Transverse colon (tissue), 4 donors: Measurements from ENCODE around the gene FBXL13. TPM values are rescaled to one million over a fixed set of nuclear protein-coding genes. Genes with fewer than 3 reads are reported as not detected.

Experiments used
- DNase-seq: peaks from one replicate; pipeline ENCODE4 v3.0.0-alpha.2; 2019
- H3K27ac ChIP-seq, 4 donors: fragments of 200-600 bp; sonication (generic); 2 replicates each; pipeline ENCODE4 v1.5.1; 2016 to 2018; ENCODE audit warnings: inconsistent platforms in 4 of 4
- H3K27me3 ChIP-seq: fragments of 200-600 bp; sonication (generic); 2 replicates; pipeline ENCODE4 v1.5.1; 2017; ENCODE audit warnings: inconsistent platforms
- H3K36me3 ChIP-seq, 4 donors: fragments of 200-600 bp; sonication (generic); 2 replicates each; pipeline ENCODE4 v1.5.1; 2017 to 2019; ENCODE audit warnings: inconsistent platforms in 4 of 4
- H3K4me1 ChIP-seq, 4 donors: fragments of 200-600 bp; sonication (generic); 2 replicates each; pipeline ENCODE4 v1.5.1; 2017 to 2020; ENCODE audit warnings: inconsistent platforms in 4 of 4
- H3K4me3 ChIP-seq, 4 donors: fragments of 200-600 bp; sonication (generic); 1 replicate in 1 of 4; 2 replicates in 3 of 4; pipeline versions ENCODE4 v1.5.1 to v1.6.1; 2017 to 2019; ENCODE audit warnings: inconsistent platforms in 4 of 4
- H3K9me3 ChIP-seq, 2 donors: fragments of 200-600 bp; sonication (generic); 2 replicates each; pipeline ENCODE4 v1.5.1; 2017 to 2019; ENCODE audit warnings: inconsistent platforms in 2 of 2
- CTCF ChIP-seq, 5 experiments: fragments of 200-600 bp in 3 of 5; fragments of 450-650 bp in 2 of 5; sonication (generic) in 3 of 5; IDR thresholded peaks; 1 replicate in 2 of 5; 2 replicates in 3 of 5; pipeline ENCODE4 v1.5.1; 2016 to 2017; ENCODE audit warnings: antibody characterized with exemption in 5 of 5, inconsistent platforms in 3 of 5, mild to moderate bottlenecking in 2 of 5, moderate library complexity in 1 of 5
- EP300 ChIP-seq: sonication (generic); formaldehyde crosslinking; IDR thresholded peaks from one replicate; pipeline ENCODE4 v1.6.1; 2017; ENCODE audit warnings: antibody characterized with exemption, low read depth
- POLR2A ChIP-seq: fragments of 450-650 bp; IDR thresholded peaks from one replicate; pipeline ENCODE4 v1.6.1; 2016; ENCODE audit warnings: antibody characterized with exemption, mild to moderate bottlenecking, moderate library complexity
- POLR2AphosphoS5 ChIP-seq, 3 donors: sonication (generic); formaldehyde crosslinking; IDR thresholded peaks; one replicate each; pipeline ENCODE4 v1.6.1; 2016; ENCODE audit warnings: antibody characterized with exemption in 3 of 3
- WGBS, 2 donors: methylation state at CpG; one replicate each; pipeline ENCODE4 v1.1.5; 2018; ENCODE audit warnings: low coverage in 1 of 2; 5-methylcytosine and 5-hydroxymethylcytosine counted together
- in situ Hi-C, 4 donors: fragments of 200-750 bp; cut with MboI; loops; one replicate each; pipeline versions ENCODE4 v1.15.0 to v1.15.1; 2017; ENCODE audit warnings: low sequenced_read_pairs in 3 of 4, low pct_ligation_motif_present in 1 of 4, low pct_unique_long_range_greater_than_20kb in 1 of 4
- intact Hi-C: fragments of 100-400 bp; cut with DNase I; formaldehyde crosslinking; loops from one replicate; pipeline ENCODE4 v1.15.1; 2023; ENCODE audit warnings: low total_unique reads
- total RNA-seq, 4 donors: library from RNA; depleted of rRNA; stranded (reverse); fragments of >200 nt; gene quantifications; one replicate each; pipeline ENCODE4 v1.1.0, GENCODE V29; 2016

The FBXL13 gene
- total RNA-seq, 4 donors from 2014 or later: 0.96 to 6.8 (median 1.9) TPM; not detected in 1

- TF ChIP-seq POLR2AphosphoS5 (IDR thresholded peaks at IDR 0.05) (no peak), EP300 (no peak), POLR2A (no peak), CTCF (IDR thresholded peaks at IDR 0.05) (no peak)
- WGBS, 2 donors: 83 to 91% methylated on average over 5 to 6 of the region's 6 CpGs
- H3K4me1 ChIP-seq: peaks cover 0 to 8% (median 2%) of the 10 kb centered on the region in 4 donors
- H3K4me3 ChIP-seq: no peak overlapping the region
- no peaks in the 10 kb centered on the region for H3K27me3 ChIP-seq
- no peak overlapping the region for H3K27ac ChIP-seq
- DNase-seq: no peak
- H3K36me3 ChIP-seq: no peaks in the 10 kb centered on the region
- no peaks in the 10 kb centered on the region for H3K9me3 ChIP-seq
- in situ Hi-C loops: no loop called here
- intact Hi-C loops: no loop called here
These were observed 238.2 kb downstream of the FBXL13 start for GRCh38 chr7:102836191-102836919.

GRCh38 chr7:102834999-102835398, 239.6 kb downstream of the FBXL13 start:
- in situ Hi-C loops (no loop called here), intact Hi-C loops (no loop called here)
- H3K36me3 ChIP-seq: no peaks in the 10 kb centered on the region
- TF ChIP-seq CTCF (IDR thresholded peaks at IDR 0.05) (no peak), EP300 (no peak), POLR2A (no peak), POLR2AphosphoS5 (IDR thresholded peaks at IDR 0.05) (no peak)
- peaks cover 0 to 8% (median 2%) of the 10 kb centered on the region in 4 donors for H3K4me1 ChIP-seq
- no peaks in the 10 kb centered on the region for H3K9me3 ChIP-seq
- WGBS, 2 donors: 61 to 63% methylated on average over 1 of the region's 1 CpG
- H3K27ac ChIP-seq: no peak overlapping the region
- no peak for DNase-seq
- H3K4me3 ChIP-seq: no peak overlapping the region
- no peaks in the 10 kb centered on the region for H3K27me3 ChIP-seq

- no peak overlapping the region for H3K27ac ChIP-seq
These were observed 240.1 kb downstream of the FBXL13 start for GRCh38 chr7:102834466-102834865.

GRCh38 chr7:102833343-102833742, 241.3 kb downstream of the FBXL13 start:
- WGBS, 2 donors: 66 to 84% methylated on average over 2 to 5 of the region's 5 CpGs

More at GRCh38 chr7:102834466-102834865, 240.1 kb downstream of the FBXL13 start:
- intact Hi-C loops: no loop called here
- Histone ChIP-seq H3K27me3 (no peaks in the 10 kb centered on the region), H3K4me3 (no peak overlapping the region), H3K36me3 (no peaks in the 10 kb centered on the region), H3K9me3 (no peaks in the 10 kb centered on the region), H3K4me1 (peaks cover 0 to 8% (median 2%) of the 10 kb centered on the region in 4 donors)
- TF ChIP-seq EP300 (no peak), CTCF (IDR thresholded peaks at IDR 0.05) (no peak)
- in situ Hi-C loops: no loop called here
- WGBS, 2 donors: 80 to 100% methylated on average over 1 of the region's 1 CpG
- DNase-seq: no peak

More at GRCh38 chr7:102833343-102833742, 241.3 kb downstream of the FBXL13 start:
- Histone ChIP-seq H3K4me3 (no peak overlapping the region), H3K27ac (no peak overlapping the region), H3K27me3 (no peaks in the 10 kb centered on the region), H3K36me3 (no peaks in the 10 kb centered on the region), H3K4me1 (peaks cover 0 to 8% (median 2%) of the 10 kb centered on the region in 4 donors), H3K9me3 (no peaks in the 10 kb centered on the region)
- in situ Hi-C loops: no loop called here
- intact Hi-C loops: no loop called here
- no peak for DNase-seq
- TF ChIP-seq CTCF (IDR thresholded peaks at IDR 0.05) (no peak), EP300 (no peak)
